HG02852 (cell line): ENCODE results near the gene PRMT7.

Experiments
- ATAC-seq: cut with Tn5 transposase; IDR thresholded peaks from one replicate; pipeline ENCODE4 v1.9.1; 2021; ENCODE audit warnings: mild to moderate bottlenecking, moderate library complexity; ENCODE audit not compliant: unreplicated experiment

Gene PRMT7

GRCh38 chr16:68388124-68388523 is 77.3 kb downstream of the PRMT7 start:
- ATAC-seq, result no peak

GRCh38 chr16:68389006-68389405 is 78.2 kb downstream of the PRMT7 start:
- no peak for ATAC-seq

GRCh38 chr16:68389750-68390371 is 79.0 kb downstream of the PRMT7 start:
- ATAC-seq, result no peak

GRCh38 chr16:68393333-68393732 is 82.5 kb downstream of the PRMT7 start:
- ATAC-seq, result no peak

- ATAC-seq, result no peak
These were observed 84.5 kb downstream of the PRMT7 start for GRCh38 chr16:68395167-68395786.

- no peak for ATAC-seq
These were observed 85.0 kb downstream of the PRMT7 start for GRCh38 chr16:68395815-68396214.

- ATAC-seq, result no peak
These were observed 85.7 kb downstream of the PRMT7 start for GRCh38 chr16:68396481-68396880.

- ATAC-seq, result no peak
These were observed 86.9 kb downstream of the PRMT7 start for GRCh38 chr16:68397710-68398201.

GRCh38 chr16:68399456-68399855 is 88.6 kb downstream of the PRMT7 start:
- no peak for ATAC-seq

GRCh38 chr16:68400083-68400923 is 89.5 kb downstream of the PRMT7 start:
- ATAC-seq, result no peak

GRCh38 chr16:68400924-68401460 is 90.2 kb downstream of the PRMT7 start:
- no peak for ATAC-seq

GRCh38 chr16:68401871-68402747 is 91.3 kb downstream of the PRMT7 start:
- no peak for ATAC-seq

- ATAC-seq, result no peak
These were observed 91.9 kb downstream of the PRMT7 start for GRCh38 chr16:68402748-68403040.

- no peak for ATAC-seq
These were observed 92.4 kb downstream of the PRMT7 start for GRCh38 chr16:68403177-68403576.

- ATAC-seq, result no peak
These were observed 92.9 kb downstream of the PRMT7 start for GRCh38 chr16:68403704-68404103.

GRCh38 chr16:68404736-68405345 is 94.0 kb downstream of the PRMT7 start:
- no peak for ATAC-seq

GRCh38 chr16:68406458-68407152 is 95.8 kb downstream of the PRMT7 start:
- no peak for ATAC-seq
